Measurements from ENCODE around the gene WDR7. TPM values are rescaled to one million over a fixed set of nuclear protein-coding genes. Genes with fewer than 3 reads are reported as not detected.

Gene WDR7
- total RNA-seq, 1 donor, result 30.7 TPM

DNA sequence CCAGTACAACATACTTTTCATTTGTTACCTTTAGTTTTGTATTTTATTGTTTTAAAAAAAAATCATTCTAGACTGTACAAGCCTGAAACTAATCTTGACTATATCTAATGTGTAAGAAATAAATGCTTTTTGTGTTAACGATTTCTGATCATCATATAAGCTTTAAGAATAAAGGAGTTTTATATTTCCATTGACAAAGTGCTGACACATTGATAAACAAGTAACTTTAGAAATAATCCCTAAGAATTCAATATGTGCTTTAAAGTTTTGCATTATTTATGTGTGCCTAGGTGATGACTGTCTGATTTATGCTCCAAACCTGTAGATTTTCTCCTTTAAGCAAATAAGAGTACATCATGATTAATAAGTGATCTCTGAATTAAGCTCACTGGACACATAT is 248.5 kb downstream of the WDR7 start:
- no peak overlapping the region for H3K4me3 ChIP-seq (ENCODE audit: low read depth, low read length)
- no peak for TF ChIP-seq CTCF (IDR thresholded peaks at IDR 0.05; ENCODE audit: insufficient read depth, low read depth, low read length)
- DNase-seq (ENCODE audit: low read depth), result no peak

GRCh38 chr18:56900195-56901094 is 249.3 kb downstream of the WDR7 start:
- DNase-seq (ENCODE audit: low read depth), result no peak
- no peak overlapping the region for H3K4me3 ChIP-seq (ENCODE audit: low read depth, low read length)
- TF ChIP-seq CTCF (IDR thresholded peaks at IDR 0.05; ENCODE audit: insufficient read depth, low read depth, low read length), result no peak

DNA sequence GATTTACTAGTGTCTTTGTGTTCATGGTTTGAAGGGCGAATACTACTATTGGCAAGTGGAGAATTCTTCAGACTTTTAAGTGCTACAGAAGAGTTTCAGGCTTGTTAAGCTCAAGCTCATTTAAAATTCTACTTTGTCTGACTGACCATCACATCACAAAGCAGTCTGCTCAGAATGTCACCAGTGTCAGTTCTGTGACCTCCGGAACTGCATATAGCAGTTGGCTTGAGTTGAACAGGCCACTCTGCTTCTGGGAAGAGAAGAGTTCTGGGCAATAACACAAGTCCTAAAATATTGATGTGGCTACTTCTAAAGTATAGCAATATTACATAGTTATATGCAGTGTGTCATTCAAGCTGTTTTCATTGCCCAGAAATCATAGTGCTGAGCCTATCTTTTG is 250.8 kb downstream of the WDR7 start:
- no peak for DNase-seq (ENCODE audit: low read depth)
- no peak overlapping the region for H3K4me3 ChIP-seq (ENCODE audit: low read depth, low read length)
- TF ChIP-seq CTCF (IDR thresholded peaks at IDR 0.05; ENCODE audit: insufficient read depth, low read depth, low read length), result no peak

DNA sequence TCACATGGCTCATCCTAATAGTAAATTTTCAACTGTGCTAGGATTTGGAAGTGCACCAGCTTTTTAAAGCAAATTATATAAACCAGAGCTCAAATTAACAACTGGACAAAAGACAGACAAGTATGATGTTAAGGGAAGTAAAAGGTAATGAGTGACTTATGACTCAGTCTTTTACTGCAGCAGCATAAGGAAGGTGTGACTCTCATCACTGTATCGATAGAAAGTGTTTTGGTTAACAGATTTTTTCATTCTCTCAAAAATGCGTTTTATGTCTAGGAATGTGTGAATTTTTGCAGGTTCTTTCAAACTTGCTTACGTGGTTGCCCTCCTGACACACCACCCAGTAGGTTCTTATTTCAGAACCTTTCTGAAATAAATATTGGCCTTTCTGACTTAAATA is 251.5 kb downstream of the WDR7 start:
- DNase-seq (ENCODE audit: low read depth), result no peak
- H3K4me3 ChIP-seq (ENCODE audit: low read depth, low read length), result no peak overlapping the region
- no peak for TF ChIP-seq CTCF (IDR thresholded peaks at IDR 0.05; ENCODE audit: insufficient read depth, low read depth, low read length)

DNA sequence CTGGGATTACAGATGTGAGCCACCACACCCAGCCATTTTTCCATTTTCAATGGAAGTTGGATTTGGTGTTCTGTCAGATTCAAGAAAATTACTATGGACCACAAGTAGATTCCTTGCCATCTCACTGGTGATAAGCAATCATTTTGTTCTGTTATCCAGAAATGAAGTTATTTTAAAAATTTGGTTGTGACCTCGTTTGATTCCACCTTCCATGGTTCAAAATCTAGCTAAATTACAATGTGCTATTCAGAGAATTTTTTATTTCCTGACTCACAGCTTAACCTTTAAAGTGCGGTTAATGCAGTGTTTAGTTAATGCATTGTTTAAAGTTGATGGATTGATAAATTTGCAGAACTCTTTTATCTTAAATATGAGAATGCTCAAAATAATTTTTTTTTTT is 252.5 kb downstream of the WDR7 start:
- TF ChIP-seq CTCF (IDR thresholded peaks at IDR 0.05; ENCODE audit: insufficient read depth, low read depth, low read length), result no peak
- DNase-seq (ENCODE audit: low read depth), result no peak
- no peak overlapping the region for H3K4me3 ChIP-seq (ENCODE audit: low read depth, low read length)

DNA sequence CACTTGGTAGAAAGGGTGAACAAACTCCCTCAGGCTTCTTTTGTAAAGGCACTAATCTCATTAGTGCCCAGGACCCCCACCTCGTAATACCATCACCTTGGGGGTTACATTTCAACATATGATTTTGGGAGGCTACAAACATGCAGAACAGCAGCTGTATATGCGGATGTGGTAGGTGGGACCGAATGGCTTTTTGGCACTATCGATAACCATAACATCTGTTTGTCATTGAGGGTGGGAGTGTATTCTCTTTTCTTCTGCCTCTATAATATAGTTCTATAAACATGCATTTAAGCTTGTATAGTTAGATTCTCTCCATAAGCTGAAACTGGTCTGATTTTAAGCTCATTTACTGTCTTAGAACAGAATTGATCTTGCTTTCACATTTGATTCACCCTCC is 256.6 kb downstream of the WDR7 start:
- H3K4me3 ChIP-seq (ENCODE audit: low read depth, low read length), result no peak overlapping the region
- no peak for DNase-seq (ENCODE audit: low read depth)
- no peak for TF ChIP-seq CTCF (IDR thresholded peaks at IDR 0.05; ENCODE audit: insufficient read depth, low read depth, low read length)

- no peak for TF ChIP-seq CTCF (IDR thresholded peaks at IDR 0.05; ENCODE audit: insufficient read depth, low read depth, low read length)
- no peak for DNase-seq (ENCODE audit: low read depth)
- no peak overlapping the region for H3K4me3 ChIP-seq (ENCODE audit: low read depth, low read length)
Measured at GRCh38 chr18:56910237-56910636, 259.1 kb downstream of the WDR7 start.

Data from fibroblast of villous mesenchyme (primary cell).